Forelimb muscle (tissue), 1 donor: ENCODE data around the gene PDE8A. TPM values are rescaled to one million over a fixed set of nuclear protein-coding genes. Genes with fewer than 3 reads are reported as not detected.
A peak's percentile ranks its signal among the peaks of the same experiment; 100 is the strongest.
"Not testable (repeated sequence)": the region's sequence is repeated elsewhere in the genome, so short reads cannot be mapped to it uniquely, and the experiment has no call there.

Experiments
- DNase-seq: peaks from one replicate; pipeline ENCODE4 v3.0.0-alpha.2; 2013; ENCODE audit warnings: low read depth
- polyA plus RNA-seq: library from polyadenylated mRNA; unstranded; fragments of 120-200 nt; gene quantifications from one replicate; pipeline ENCODE4 v1.2.1, GENCODE V29; 2013; ENCODE audit not compliant: insufficient read length

PDE8A gene
- polyA plus RNA-seq, 1 donor, result 25.6 TPM

DNA sequence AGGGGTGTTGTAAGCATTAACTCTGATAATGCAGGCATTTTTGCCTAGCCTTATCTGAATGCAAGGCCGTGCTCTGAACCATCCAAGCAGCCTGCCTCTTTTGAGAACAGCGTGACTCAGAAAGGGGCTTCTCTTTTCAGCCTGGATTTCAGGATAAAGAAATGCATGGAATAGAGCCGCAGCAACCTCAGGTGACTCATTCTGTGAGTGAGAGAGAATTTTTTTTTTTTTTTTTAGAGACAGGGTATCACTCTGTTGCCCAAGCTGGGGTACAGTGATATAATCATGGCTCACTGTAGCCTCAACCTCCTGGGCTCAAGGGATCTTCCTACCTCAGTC is 20.6 kb upstream of the PDE8A start:
- no peak for DNase-seq

DNA sequence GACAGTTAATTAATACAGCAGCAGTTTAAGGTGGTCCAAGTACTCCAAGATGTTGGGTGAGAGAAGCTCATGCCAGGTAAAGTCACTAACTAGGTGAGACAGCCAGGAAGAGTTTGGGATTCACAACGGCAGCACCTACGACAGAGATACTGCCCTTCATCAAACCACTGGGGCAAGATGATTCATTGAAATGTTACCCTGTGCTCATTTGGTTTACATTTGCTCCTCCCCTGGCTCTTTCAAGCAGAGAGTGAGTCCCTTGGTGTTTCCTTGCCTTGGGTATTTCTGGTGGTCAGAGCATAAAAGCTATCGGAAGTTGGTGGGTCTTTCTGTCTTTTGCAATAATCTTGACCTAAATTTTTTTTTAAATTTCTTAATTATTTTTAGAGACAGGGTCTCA is 19.9 kb upstream of the PDE8A start:
- no peak for DNase-seq

DNA sequence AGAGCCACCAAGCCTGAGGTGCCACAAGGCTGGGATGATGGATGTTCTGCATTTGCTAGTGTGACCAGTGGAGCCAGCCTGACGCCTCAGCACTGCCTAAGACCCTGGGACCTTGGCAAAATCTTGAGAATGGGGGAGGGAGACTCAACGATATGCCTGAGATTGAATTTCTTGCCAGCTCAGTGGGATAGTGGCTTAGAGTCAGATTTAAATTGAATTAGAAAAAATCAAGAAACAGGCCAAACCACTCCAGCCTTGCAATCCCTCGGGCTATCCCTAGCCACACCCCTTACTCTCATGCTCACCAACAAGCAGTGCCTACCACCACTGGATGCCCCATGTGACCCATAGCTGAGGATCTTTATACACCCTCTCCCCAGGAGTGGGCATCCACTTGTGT is 18.7 kb upstream of the PDE8A start:
- DNase-seq, result no peak

DNA sequence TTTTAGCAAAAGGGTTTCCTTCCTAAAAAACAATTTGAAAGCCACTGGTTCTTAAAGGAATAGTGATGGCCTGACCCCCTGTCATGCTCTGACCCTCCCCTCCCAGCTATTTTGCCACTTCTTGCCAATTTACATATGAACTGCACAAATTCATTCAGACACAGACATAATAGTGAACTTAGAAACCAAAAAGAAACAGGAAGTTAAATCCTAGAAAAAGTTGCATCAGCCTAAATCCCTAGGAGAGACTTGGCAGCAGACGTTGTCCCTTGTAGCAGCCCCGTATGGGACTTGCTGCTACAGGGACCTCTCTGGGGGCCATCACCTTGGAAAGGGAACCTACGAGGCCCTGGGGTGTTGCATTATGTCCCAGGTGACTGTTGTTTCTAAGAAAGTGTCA is 14.3 kb upstream of the PDE8A start:
- no peak for DNase-seq

DNA sequence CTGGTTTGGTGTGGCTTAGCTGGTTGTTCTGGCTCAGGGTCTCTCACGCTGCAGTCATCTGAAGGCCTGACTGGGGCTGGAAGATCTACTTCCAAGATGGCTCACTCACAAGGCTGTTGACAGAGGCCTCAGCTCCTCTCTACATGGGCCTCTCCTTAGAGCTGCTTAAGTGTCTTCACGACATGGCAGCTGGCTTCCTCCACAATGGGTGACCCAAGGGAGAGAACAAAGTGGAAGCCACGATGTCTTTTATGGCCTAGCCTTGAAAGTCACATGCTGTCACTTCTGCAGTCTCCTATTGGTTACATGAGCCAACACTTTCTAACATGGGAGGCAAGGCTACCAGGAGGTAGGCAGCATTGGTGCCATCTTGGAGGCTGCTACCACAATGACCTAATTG is 13.4 kb upstream of the PDE8A start:
- no peak for DNase-seq

DNA sequence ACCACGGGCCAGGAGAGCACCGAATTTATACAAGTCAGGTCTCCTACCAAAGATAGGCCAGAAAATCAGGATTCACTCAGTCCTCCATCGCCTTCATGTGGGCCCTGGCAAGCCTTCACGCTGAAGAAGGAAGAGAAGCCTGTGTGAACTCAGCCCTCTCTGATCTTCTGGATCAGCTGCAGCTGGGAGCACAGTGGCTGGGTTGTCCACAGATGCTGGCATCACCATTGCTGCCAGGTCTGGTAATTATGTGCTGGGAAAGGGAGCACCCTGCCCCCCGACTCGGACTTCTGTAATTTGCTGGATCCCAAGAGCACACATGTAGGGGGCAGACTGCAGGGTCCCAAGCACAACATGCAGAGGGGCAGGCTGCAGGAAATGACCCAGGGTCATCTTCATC is 12.4 kb upstream of the PDE8A start:
- no peak for DNase-seq

DNA sequence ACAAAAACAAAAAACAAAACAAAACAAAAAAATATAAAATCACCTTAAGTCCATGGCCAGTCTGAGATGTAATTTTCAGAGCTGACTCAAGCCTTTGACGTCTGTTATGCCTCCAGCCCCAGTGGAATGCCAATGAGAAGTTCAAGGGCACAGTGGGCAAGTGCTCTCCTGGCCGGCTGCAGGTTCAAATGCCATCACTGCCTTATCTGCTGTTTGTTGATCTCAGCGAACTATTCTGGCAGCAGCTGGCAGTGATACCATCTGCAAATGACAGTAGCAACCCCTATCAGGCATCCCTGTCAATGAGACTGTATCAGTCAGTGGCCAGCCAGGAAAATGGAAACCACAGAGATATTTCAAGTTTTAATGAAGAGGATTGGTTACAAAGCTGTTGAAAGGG is 10.8 kb upstream of the PDE8A start:
- no peak for DNase-seq

DNA sequence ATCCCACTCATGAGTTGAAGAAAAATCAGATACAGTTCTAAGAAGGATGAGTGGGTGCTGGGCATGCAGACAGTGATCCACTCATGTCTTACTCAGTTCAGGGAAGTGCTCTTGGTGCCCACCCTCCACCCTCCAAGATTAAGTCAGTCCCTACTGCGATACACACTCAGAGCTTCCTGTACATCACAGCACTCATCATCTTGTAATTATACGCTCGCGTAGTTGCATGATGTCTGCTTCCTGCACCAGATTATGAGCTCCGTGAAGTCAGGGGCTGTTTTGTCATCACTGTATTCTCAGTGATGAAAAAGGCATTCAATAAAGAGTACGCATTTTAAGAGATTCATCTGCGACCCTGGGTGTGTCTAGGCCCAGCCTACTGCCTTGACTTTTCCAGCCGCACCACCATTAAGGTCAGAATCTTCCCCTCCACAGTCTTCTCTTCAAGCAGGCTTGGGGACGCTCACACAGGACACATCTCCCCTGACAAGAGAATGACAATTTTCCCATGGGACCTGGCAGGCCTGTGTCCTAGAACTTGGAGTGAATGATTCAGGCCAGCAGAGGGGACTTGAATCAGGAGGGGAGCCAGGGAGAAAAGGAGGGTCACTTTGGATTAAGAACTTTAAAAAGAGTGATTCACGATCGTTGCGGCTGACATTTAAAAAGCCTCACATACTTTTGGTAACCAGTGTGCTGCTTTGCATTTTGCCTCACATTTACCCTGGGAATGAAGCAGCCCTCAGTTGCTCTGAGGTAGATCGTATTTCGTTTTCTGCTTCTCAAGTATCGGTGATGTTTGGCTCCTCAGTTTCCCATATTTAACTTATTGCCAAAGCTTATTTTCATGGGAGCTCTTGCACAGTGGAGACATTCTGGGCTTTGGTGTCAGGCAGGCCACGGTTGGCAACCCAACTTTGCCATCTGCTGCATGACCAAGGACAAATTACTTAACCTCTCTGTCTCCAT is 7.9 kb upstream of the PDE8A start:
- no peak for DNase-seq

DNA sequence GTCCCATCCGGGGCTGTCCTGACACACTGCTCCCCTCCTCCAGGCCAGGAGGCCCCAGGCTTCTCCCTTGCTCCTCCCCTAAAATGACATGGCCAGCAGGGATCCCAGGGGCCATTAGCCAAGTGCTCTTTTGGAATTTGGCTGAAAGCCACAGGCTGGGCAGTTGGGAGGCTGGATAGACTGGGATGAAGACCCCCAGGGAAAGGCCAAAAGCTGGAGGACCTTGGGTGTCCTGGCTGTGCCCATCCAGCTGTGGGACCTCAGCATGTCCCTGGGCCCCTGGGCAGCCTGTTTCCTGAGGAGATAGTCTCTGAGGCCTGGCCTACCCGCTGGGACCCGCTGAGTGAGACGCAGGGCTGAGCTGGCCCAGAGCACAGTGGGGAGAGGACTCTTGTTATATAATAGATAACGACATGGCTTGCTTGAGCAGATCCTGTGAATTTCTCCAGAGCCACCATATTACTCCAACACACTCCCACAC is 5.7 kb upstream of the PDE8A start:
- DNase-seq, result no peak

DNA sequence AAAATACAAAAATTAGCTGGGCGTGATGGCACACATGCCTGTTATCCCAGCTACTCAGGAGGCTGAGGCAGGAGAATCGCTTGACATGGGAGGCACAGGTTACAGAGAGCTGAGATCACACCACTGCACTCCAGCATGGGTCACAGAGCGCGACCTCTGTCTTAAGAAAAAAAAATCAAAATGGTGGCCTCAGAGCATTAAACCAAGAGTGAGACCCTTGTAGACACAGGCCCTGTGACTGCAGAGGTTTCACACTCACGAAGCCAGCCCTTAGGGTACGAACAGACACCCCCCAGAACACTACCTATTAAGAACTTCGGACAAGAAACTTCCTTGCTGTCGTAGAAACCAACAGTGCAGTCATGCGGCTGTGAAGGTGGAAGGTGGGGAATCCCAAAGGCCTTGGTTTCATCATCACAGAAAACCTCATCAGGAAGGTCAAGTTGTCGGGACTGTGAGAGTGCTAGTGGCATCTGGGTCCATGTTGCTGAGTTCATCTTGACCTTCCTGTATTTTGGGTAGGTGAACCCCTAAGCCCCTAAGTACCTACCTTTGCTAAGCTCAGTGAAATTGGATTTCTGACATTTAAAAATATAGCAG is 4.8 kb upstream of the PDE8A start:
- no peak for DNase-seq

DNA sequence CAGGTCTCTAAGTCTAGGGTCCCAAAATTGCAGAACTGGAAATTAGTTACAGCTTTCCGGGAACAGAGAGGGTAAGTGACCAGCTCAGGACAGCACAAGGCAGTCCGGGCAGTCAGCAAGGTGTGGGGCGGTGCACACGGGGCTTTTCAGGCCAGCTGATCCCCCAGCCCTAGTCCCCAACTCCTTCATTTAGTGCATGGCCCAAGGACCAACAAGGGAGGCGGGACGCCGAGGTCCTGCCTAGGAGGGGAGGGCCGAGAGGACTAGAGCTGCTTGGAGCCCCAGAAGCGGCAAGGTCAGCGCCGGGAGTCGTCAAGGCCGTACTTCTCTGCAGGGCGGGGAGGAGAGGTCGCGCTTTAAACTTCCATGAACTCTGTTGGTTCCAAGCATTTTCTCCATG is 2.0 kb upstream of the PDE8A start:
- no peak for DNase-seq

DNA sequence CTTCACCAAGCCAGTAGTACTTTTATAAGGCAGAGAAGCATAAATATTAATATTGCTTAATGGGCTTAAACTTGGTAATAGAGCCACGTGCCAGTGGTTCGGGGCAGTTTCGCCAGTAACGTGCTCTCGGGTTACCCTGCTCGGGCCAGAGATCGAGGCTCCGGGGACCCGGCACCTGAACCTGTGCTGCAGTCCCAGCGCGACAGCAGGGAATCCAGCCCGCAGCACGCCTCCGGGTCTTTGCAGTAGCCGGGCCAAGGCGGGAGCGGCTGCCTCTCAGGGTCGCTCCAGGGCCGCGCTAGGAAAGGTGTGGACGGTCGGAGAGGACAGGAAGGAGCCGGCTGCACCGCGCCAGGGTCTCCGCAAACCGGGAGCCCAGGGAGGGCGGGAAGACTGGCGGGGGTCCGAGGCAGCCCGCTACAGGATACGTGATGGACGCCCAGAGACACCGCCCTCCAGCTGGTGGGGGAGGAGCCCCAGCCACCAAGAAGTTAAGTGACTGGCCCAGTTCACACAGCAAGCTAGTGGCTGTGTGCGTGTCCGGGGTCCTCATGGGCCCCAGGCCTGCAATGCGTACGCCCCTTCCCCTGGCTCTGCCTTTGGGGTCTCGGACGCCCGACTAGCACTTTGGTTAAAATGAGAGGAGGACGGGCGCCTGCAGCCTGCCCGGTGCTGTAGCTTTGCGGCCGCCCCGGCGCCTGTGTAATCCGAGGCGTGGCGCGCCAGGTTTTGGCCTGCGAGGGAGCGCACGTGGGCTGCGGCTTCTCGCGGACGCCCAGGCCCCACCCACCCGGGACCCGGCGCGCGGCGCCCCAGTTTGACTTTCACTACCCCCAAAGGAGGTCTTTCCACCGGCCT is 1.2 kb upstream of the PDE8A start:
- DNase-seq, result no peak

DNA sequence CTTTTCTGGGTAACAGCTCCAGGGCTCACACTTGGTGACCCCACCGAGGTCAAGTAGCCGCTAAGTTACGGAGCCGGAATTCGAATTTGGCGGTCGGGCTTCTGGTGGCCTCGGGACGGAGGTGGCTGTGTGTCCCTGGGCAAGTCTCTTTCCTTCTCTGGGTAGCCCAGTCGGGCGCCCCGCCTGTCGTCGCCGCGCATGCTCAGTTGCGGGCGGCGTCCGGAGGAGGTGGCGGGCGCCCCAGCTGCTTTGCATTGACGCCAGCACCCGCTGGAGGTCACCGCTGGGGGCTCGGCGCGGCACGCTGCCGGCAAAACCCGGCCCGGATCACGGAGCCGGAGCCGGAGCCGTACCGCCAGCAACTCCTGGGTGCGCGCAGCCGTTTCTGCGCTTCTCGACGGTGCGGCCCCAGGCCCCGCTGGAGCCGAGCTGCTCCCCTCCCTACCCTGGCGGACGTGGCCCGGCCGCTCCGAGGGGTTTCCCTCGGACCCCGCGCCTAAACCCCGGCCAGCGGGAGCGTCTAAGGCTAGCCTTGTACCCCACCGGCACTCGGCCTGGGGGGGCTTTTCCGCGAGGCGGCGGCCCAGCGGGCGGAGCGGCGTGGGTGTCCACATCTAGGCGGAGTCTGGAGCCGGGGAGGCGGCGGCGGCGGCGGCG is 474 bp upstream of the PDE8A start:
- peak; percentile 85 for DNase-seq

DNA sequence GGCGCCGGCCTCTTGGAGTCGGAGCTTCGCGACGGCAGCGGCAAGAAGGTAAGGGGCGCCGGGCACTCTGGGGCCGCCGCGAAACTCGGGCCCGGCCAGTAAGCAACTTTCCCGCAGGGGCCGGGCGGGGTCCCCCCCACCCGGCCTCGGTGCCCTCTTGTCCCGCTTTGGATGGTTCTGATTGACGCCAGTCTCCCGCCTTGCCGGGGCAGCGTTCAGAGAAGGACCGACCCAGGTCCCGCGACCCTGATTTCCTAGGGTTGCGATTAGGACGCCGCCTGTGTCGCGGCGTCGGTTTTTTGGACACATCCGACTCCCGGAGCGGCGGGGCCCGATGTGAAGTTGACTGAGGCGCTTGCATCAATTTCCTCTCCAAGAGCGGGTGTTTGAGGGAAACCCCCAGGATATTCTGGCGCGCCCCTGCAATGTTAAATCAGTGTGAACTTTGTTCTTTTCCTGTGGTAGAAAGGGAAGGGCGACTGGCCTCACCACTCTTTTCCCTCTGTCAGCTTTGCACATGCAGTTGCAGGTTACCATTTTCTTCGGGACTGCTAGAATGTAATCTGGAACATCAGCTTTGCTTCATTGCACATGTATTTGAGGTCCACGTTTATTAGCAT is 755 bp downstream of the PDE8A start:
- no peak for DNase-seq

DNA sequence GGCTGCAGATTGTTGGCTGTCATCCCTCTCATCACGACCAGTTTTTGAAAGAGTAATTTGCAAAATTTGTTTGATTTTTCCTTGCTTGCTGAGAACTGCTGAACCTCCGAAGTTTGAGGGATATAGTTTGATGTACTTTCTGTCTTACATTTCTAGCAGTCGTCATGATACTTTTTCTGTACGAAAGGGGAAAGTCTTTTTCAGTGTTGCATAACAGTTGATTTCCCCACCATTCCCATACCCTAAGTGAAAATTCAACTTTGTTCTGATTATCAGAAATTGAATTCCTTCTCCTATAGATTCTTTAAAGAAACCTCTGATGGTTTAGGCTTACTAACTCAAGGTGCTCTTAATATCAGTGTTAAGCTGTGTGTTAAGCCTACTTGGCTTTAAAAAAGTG is 1.6 kb downstream of the PDE8A start:
- no peak for DNase-seq

DNA sequence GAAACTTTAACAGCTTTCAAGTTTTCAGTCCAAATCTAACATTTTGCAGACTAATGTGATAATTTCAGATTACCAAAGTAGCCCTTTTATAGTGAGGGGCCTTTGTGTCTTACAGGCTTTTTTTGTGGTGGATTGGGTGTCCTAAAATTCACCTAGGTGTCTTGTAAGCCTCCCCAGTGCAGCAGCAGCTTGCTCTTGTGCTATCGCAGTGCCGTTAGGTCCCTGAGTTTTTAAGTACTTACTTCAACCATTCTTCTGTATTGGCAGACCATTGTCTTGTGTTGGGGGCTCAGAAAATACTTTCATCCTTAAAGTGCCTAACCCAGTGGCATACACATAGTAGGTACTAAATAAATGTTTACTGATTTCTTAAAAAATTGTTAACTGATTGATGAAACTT is 2.1 kb downstream of the PDE8A start:
- DNase-seq, result no peak

DNA sequence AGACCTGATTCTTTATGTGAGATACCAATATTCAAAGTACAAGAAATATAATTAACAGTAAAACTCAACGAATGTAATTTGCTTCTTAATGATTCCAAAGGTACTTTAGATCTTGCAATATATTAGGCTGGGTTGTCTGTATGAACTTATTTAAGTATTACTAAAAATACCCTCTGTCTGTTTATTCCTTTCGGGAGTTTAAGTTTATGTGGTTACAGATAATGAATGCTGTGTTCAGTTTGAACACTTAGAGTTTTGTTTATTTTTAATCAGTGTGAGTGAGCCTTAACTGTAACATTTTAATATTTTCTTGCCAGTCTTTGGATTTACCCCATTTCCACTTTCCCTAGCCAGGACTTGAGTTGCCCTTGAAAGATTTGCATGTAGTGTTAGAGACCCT is 3.5 kb downstream of the PDE8A start:
- no peak for DNase-seq

DNA sequence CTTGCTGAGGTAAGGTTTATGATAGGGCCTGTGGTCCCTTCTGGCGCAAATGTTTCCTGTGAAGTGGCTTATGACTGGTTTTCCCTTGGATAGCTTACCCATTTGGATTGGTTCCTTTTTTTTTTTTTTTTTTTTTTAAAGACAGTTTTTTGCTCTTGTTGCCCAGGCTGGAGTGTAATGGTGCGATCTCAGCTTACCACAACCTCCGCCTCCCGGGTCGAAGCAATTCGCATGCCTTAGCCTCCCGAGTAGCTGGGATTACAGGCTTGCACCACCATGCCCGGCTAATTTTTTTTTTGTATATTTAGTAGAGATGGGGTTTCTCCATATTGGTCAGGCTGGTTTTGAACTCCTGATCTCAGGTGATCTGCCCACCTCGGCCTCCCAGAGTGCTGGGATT is 5.7 kb downstream of the PDE8A start:
- DNase-seq, result not testable (repeated sequence)

DNA sequence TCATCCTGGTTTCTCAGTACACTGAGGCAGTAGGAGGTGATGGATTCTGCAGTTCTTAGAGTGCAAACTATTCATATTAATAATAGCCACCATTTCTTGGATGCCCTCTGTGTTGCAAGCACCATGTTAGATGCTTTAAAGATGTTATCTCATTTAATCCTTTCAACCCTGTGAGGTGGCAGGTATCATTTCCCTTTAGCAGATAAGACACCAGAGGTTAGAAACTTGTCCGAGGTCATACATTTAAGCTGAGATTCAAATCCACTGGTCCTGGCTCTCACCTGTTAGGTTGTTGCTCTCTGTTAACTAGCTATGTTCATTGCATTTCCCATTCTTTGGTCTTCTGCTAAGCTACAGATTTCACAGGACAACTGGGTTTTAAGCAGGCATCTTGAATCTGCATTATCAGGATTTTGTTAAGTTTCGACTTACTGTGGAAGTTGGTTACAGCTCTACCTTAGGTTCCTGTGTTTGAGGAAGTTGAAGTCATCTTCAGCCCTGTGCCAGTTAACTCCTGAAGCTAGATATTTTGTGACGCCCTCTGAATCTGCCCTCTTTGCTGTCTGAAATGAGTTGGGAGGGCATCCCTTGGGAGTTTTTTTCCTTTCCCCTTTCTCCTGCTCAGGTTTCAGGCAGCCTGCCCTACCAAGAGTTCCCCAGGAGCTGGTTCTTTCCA is 6.4 kb downstream of the PDE8A start:
- DNase-seq, result no peak

DNA sequence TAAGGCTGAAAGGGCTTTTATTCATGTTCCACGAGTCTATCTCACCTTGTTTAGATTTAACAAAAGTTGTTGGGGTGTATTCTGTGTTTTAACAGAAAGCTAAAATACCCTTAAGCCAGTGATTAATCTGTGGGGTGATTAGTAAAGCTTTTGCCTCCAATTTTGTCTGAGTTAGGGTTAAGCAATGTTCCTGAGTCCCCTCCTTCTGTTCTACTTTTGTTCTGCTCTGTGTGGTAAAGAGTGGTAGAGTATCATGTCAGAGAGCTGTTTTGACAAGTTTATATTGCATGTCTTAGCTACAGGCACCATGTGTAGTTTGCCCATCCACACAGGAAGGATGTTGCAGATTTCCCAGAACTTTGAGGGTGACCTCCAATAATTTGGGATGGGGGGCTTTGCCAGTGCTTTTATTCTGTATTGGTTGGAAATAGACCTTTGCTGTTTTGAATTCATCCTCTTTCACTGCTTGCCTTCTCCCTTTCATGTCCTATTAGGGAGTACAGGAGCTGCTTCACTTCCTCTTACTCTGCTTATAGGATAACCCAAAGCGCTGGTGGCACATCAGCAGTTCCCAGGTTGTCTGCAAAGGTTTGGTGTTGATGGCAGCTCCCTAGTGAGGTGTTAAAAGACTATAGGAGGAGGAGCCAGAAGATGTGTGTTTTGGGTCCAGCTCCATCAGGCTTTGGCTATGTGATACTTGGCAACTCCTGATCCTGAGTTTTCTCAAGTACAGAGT is 7.4 kb downstream of the PDE8A start:
- no peak for DNase-seq
